ENCODE results near the gene PI16. TPM values are rescaled to one million over a fixed set of nuclear protein-coding genes. Genes with fewer than 3 reads are reported as not detected.

The PI16 gene
- total and polyA plus RNA-seq, 2 donors (not counting 1 experiment from before 2014, with no cell fraction given) = 1.4 to 7.4 TPM

- no peaks in the 10 kb centered on the region for H3K27me3 Mint-ChIP-seq
- 100% methylated on average over 1 of the region's 4 CpGs for WGBS (ENCODE audit: insufficient coverage)
- H3K27ac Mint-ChIP-seq = no peak overlapping the region
Observed at GRCh38 chr6:36976007-36976264, 21.4 kb downstream of the PI16 start.

GRCh38 chr6:36976509-36976908 lies 22.0 kb downstream of the PI16 start:
- Histone ChIP-seq H3K79me2 (ENCODE audit: control insufficient read depth, insufficient read depth, low read length) (peaks cover 36% of the 10 kb centered on the region), H4K20me1 (ENCODE audit: control insufficient read depth, insufficient read depth, low read length, poor library complexity, severe bottlenecking) (peaks cover 63% of the 10 kb centered on the region), H3K9ac (ENCODE audit: low read length) (no peak overlapping the region), H3K9me3 (ENCODE audit: control extremely low read depth in 1 of 3, control insufficient read depth in 2 of 3, insufficient read depth in 1 of 3, low read length in 2 of 3) (no peaks in the 10 kb centered on the region), H3K36me3 (replicated peaks in 1 of 2; ENCODE audit: control extremely low read depth in 1 of 2, control insufficient read depth in 1 of 2, extremely low read depth in 1 of 2, insufficient read depth in 2 of 2, low read length in 1 of 2) (peaks cover 2 to 87% of the 10 kb centered on the region in 2 experiments), H3K27ac (ENCODE audit: low read length in 2 of 2) (no peak overlapping the region), H3K27me3 (replicated peaks in 1 of 4; ENCODE audit: control extremely low read depth in 1 of 4, control insufficient read depth in 3 of 4, insufficient read depth in 4 of 4, low read length in 3 of 4) (no peaks in the 10 kb centered on the region), H2AFZ (ENCODE audit: insufficient read depth, low read depth, low read length, poor library complexity, severe bottlenecking) (no peak overlapping the region), H3K4me1 (ENCODE audit: control insufficient read depth in 2 of 2, insufficient read depth in 2 of 2, low read length in 2 of 2) (no peaks in the 10 kb centered on the region), H3K4me2 (replicated peaks; ENCODE audit: low read depth, low read length, poor library complexity, severe bottlenecking) (no peak overlapping the region), H3K4me3 (ENCODE audit: control extremely low read depth in 1 of 5, extremely low read depth in 1 of 5, insufficient read depth in 1 of 5, low read depth in 2 of 5, low read length in 4 of 5) (no peak overlapping the region)
- Mint-ChIP-seq H3K27ac (no peak overlapping the region), H3K27me3 (no peaks in the 10 kb centered on the region), H3K4me1 (peaks cover 27% of the 10 kb centered on the region), H3K9me3 (ENCODE audit: insufficient read depth) (no peaks in the 10 kb centered on the region), H3K4me3 (no peak overlapping the region)
- POLR2A ChIA-PET = interaction anchor here (0.5 kb wide), 1 partner anchor 23 kb away, joined by 3 read pairs; no protein-coding TSS in a partner anchor
- no peak for TF ChIP-seq CTCF (IDR thresholded peaks at IDR 0.05)
- no peak for TF ChIP-seq EZH2 (IDR thresholded peaks at IDR 0.05; ENCODE audit: borderline replicate concordance, insufficient read depth, low read depth, low read length, poor library complexity, severe bottlenecking)
- CTCF ChIA-PET = interaction anchor here (0.6 to 9.7 kb wide), 10 partner anchors 23 to 444 kb away, joined by 3 to 223 read pairs (median 7); no protein-coding TSS in a partner anchor
- DNase-seq = no peak
- no peak for ATAC-seq (ENCODE audit: low read depth)
- 95% methylated on average over 4 of the region's 7 CpGs for WGBS (ENCODE audit: insufficient coverage)
- intact Hi-C loops (cut with micrococcal nuclease) = no loop called here

More at GRCh38 chr6:36976007-36976264, 21.4 kb downstream of the PI16 start:
- ChIA-PET POLR2A (no interaction called here), CTCF (interaction anchor here (0.6 to 9.7 kb wide), 5 partner anchors 31 to 211 kb away, joined by 3 to 223 read pairs (median 8); no protein-coding TSS in a partner anchor)
- H3K4me1 Mint-ChIP-seq = peaks cover 23% of the 10 kb centered on the region
- H3K4me3 ChIP-seq (ENCODE audit: control extremely low read depth in 1 of 5, extremely low read depth in 1 of 5, insufficient read depth in 1 of 5, low read depth in 2 of 5, low read length in 4 of 5) = no peak overlapping the region
- H3K9me3 ChIP-seq (ENCODE audit: control extremely low read depth in 1 of 3, control insufficient read depth in 2 of 3, insufficient read depth in 1 of 3, low read length in 2 of 3) = no peaks in the 10 kb centered on the region
- no peak overlapping the region for H3K9ac ChIP-seq (ENCODE audit: low read length)
- no peak overlapping the region for H3K27ac ChIP-seq (ENCODE audit: low read length in 2 of 2)
- TF ChIP-seq EZH2 (IDR thresholded peaks at IDR 0.05; ENCODE audit: borderline replicate concordance, insufficient read depth, low read depth, low read length, poor library complexity, severe bottlenecking) = no peak
- no peak for TF ChIP-seq CTCF (IDR thresholded peaks at IDR 0.05)
- intact Hi-C loops (cut with micrococcal nuclease) = no loop called here
- H3K4me1 ChIP-seq (ENCODE audit: control insufficient read depth in 2 of 2, insufficient read depth in 2 of 2, low read length in 2 of 2) = no peaks in the 10 kb centered on the region
- H3K36me3 ChIP-seq (replicated peaks in 1 of 2; ENCODE audit: control extremely low read depth in 1 of 2, control insufficient read depth in 1 of 2, extremely low read depth in 1 of 2, insufficient read depth in 2 of 2, low read length in 1 of 2) = peaks cover 2 to 90% of the 10 kb centered on the region in 2 experiments
- no peak overlapping the region for H3K4me2 ChIP-seq (replicated peaks; ENCODE audit: low read depth, low read length, poor library complexity, severe bottlenecking)
- no peaks in the 10 kb centered on the region for H3K27me3 ChIP-seq (replicated peaks in 1 of 4; ENCODE audit: control extremely low read depth in 1 of 4, control insufficient read depth in 3 of 4, insufficient read depth in 4 of 4, low read length in 3 of 4)
- peaks cover 31% of the 10 kb centered on the region for H3K79me2 ChIP-seq (ENCODE audit: control insufficient read depth, insufficient read depth, low read length)
- H2AFZ ChIP-seq (ENCODE audit: insufficient read depth, low read depth, low read length, poor library complexity, severe bottlenecking) = no peak overlapping the region
- H3K9me3 Mint-ChIP-seq (ENCODE audit: insufficient read depth) = no peaks in the 10 kb centered on the region
- no peak overlapping the region for H3K4me3 Mint-ChIP-seq
- ATAC-seq (ENCODE audit: low read depth) = no peak
- DNase-seq = no peak
- peaks cover 57% of the 10 kb centered on the region for H4K20me1 ChIP-seq (ENCODE audit: control insufficient read depth, insufficient read depth, low read length, poor library complexity, severe bottlenecking)

All from B cell (primary cell).